CD4-positive, alpha-beta T cell treated with Interleukin-1 beta for 1 hour (primary cell): ENCODE measurements around the gene KCTD2.

Source experiments
- DNase-seq, 2 donors: peaks; one replicate each; pipeline ENCODE4 v3.0.0-alpha.2; 2020 to 2022

Gene KCTD2

DNA sequence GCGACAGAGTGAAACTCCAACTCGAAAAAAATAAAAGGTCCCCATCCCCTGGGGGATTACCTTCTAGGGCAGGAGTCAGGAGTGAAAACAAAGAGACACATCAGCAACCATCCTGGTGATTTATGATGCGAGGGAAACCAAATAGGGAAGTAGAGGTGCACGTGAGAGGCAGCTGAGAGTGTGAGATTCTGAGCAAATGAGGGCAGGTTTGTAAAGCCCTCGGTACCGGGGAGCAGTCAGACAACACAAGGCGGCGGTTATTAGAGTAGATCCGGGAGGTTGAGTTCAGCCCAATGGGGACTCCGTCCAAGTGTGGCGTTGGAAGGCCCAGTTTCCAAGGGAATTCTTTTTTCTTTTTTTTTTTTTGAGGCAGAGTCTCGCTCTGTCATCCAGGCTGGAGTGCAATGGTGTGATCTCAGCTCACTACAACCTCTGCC lies 55.4 kb downstream of the KCTD2 start:
- DNase-seq: peak in 1 of 2 donors; percentile 45

DNA sequence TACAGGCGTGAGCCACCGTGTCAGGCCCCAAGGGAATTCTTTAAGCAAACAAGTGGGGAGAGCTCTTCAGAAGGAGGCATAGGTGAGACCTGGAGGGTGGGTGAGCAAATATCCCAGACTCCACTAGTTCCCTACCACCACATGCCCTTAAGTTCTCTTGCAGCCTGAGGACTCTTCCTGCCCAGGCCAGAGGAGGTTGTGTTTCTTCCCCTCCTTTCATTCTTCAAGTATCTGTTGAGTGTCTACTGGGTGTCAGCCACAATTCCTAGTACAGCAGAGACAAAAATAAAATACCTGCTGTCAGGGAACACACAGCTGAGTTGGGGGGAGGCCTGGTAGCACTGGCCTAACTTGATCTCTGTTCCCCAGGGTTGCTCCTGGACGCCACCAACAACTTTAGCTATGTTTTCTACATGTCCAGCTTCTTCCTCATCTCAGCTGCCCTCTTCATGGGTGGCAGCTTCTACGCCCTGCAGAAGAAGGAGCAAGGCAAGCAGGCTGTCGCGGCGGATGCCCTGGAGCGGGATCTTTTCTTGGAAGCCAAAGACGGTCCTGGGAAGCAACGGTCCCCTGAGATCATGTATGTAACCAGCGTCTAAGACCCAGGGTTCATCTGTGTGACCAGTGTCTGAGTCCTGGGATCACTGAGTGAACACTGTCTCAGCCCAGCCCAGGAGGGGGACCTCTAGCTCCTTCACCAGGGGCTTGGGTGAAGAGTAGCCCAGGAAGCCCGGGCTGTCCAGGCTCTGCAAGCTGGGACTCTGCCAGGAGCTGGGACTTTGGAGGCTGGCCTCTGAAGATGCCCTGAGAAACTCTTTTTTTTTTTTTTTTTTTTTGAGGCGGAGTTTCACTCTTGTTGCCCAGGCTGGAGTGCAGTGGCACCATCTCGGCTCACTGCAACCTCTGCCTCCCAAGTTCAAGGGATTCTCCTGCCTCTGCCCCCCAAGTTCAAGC lies 56.9 kb downstream of the KCTD2 start:
- no peak for DNase-seq

DNA sequence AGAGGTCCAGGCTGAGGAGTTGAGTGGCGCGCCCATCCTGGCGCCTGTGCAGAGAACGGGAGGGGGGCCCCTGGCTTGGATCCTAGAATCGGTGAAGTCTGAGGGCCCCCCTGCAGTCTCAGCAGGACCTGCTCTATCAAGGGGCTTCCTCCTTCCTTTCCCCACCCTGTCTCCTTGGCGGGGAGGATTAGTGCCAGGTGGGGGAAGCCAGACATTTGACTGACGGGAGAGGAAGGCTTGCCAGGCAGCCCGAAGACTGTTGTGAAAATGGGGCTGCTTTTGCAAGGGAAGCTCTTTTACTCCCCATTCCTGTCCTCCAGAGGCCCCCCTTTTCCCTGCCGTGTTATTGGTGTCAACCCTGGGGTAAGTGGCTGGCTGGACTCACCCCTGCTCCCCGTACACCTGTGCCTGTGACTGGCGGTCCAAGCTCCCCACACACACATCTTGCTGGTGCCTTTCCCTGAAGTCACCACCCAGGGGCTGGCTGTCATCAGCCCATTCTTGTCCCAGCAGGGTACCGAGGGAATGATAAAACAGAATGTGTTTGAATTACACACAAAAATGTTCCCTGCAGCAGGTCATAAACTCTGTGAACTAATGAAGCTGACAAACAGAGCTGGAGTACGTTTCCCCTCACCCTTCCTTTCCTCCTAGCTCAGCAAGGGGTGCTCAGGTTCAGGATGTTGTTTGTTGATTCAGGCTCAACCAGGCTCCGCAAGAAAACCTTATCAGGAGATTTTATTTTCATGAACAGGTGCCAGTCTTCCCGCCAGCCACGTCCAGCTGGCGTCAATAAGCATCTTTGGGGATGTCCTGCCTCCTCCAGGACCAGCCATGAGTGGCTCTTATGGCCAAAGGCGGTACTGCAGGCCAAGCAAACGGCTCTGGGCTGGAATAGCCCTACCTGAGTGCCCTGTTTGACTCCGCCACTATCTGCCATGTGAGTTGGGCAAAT lies 58.4 kb downstream of the KCTD2 start:
- no peak for DNase-seq

DNA sequence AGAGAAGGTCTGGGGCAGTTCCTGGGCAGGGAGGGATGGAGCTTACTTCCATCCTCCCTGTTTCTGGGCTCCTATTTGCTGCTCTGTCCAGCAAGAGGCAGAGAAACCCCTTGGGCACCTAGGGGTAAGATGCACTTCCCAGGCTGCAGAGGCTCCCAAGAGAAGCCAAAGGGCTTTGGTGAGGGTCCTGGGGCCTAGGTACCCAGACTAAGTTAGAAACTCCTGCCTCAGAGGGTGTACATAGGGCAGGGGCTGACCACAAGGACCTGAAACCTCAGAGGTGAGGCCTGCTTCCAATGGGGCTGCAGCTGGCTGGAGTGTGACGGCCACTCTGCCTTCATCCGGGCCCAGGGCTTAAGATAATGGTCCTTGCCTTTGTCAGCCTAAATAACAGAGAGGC lies 61.2 kb downstream of the KCTD2 start:
- no peak for DNase-seq

DNA sequence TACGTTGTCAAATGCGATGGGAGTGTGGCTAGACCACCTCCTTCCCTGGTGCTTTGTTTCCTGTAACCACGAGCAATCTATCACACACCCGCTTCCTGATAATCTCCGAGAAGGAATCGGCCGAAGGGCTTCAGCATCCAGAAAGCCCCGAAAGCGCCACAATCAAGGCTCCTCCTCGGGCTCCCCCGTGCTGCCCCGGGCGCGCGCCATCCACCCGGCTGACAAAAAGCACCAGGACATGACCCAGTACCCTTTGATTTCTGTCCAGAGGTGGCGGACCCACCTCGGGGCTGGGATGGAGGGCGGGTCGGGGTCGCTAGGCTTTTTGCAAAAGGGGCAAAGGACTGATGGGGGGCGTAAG lies 62.0 kb downstream of the KCTD2 start:
- DNase-seq: no peak

DNA sequence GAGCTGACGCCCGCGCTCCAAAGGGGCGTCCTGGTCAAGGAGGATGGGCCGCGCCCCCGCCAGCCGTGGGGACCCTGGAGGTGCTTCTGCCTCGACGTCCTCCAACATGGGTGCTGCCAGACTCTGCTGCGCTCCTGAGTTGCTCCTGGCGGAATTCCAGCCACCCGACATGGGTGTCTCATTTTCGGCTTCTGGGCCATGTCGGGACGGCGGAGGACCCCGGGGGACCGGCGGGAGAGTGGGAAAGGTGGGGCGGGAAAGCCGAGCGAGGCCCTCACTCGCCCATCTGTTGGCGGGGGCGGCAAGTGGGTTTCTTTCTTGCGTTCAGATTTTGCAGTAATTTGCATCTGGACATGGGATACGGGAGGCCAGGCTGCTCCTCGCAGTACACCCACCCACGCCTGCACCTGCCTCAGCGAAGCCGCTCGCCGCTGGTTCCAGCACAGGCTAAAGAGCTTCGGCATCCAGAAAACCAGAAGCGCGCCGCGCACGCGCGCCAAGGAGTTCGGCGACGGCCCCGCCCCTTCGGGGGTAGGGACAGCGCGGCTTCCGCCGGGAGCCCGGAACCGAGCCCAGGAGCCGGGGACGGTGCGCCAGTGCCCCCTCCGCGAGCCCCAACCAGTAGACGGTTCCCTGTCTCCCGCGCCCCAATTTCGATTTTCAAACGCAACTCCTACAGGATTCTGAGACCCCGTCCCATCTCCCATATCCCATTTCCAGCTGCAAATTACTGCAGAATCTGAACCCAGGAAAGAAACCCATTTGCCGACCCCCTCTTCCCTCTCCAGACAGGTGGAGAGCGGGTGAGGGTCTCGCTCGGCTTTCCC lies 62.6 kb downstream of the KCTD2 start, which contains the start of gene ARMC7:
Gene ARMC7, plus strand, starts transcription at position 563 of the 827 bp plus-strand sequence. CDS start 320 bp downstream, outside the sequence.
- DNase-seq: peak; percentile 91 to 92

DNA sequence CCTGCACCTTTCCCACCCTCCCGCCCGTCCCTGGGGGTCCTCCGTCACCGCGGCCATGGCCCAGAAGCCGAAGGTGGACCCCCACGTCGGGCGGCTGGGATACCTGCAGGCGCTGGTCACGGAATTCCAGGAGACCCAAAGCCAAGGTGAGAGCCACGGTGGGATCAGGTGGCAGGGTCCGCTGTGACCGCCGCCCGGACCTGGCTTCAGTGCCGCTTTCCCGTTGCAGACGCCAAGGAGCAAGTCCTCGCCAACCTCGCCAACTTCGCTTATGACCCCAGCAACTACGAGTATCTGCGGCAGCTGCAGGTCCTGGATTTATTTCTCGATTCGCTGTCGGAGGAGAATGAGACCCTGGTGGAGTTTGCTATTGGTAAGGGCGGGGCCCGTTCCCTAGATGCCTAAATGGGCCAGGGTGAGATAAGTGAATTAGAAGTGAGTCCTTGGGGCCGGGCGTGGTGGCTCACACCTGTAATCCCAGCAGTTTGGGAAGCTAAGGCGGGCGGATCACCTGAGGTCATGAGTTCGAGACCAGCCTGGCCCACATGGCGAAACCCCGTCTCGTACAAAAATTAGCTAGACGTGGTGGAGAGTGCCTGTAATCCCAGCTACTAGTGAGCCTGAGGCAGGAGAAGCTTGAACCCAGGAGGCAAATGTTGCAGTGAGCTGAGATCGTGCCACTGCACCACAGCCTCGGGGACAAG lies 63.4 kb downstream of the KCTD2 start:
- no peak for DNase-seq

DNA sequence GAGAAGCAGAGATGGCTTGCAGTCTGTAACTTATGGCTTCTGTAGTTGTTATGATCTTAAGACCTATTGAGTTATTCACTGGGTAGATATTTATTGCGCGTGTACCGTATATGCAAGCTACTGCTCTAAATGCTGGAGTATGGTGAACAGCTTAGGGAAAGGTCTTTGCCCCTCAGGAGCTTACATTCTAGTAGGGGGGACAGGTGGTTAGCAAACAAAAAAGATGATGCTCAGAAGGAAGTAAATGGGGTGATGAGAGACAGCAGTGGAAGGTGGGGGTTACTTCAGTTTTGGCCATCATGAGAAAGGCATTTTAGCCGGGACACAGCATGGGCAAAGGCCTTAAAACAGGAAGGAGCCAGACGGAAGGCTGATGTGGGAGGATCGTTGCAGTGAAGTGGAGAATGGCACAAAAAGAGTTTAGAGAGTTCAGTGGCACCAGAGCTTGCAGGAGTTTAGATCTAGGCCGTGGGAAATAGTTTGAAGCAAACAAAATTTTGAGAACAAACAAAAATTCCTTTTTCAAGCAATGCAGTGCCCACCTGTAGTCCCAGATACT lies 64.8 kb downstream of the KCTD2 start:
- no peak for DNase-seq

DNA sequence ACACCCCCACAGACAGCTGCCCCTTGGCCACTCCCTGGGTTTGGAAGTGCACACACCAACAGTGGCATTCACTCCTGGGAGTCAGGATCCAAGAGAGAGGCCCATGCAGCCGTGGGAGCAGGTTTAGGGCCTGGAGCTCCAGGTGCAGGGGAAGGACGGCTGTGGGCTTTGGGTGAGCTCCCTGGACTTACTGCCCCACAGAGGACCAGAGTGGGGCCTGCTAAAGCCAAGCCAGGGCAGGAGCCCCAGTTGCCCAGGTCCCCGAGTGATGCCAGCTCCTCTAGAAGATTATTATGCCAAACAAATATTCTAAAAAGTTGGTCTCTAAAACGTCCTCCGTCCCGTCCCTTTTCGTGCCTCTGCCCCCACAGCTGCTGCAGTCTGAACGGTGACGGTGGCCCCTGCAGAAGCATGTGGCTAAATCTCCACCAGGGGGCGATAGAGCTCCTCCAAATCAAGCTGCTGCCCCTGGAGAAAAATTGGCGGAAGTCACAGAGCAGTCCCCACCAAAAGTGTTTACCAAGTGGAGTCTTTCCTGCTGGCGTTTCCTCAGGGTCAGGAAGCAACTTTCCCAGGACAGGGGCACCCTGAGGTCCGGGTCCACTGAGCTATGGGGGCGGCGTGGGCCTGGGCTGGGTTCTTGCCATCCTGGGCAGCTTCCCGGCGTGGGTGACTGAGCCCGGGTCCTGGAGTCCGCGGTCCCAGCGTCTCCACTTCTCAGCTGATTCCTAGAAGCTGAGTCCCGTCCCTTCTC lies 67.0 kb downstream of the KCTD2 start:
- DNase-seq: peak; percentile 88 to 91

DNA sequence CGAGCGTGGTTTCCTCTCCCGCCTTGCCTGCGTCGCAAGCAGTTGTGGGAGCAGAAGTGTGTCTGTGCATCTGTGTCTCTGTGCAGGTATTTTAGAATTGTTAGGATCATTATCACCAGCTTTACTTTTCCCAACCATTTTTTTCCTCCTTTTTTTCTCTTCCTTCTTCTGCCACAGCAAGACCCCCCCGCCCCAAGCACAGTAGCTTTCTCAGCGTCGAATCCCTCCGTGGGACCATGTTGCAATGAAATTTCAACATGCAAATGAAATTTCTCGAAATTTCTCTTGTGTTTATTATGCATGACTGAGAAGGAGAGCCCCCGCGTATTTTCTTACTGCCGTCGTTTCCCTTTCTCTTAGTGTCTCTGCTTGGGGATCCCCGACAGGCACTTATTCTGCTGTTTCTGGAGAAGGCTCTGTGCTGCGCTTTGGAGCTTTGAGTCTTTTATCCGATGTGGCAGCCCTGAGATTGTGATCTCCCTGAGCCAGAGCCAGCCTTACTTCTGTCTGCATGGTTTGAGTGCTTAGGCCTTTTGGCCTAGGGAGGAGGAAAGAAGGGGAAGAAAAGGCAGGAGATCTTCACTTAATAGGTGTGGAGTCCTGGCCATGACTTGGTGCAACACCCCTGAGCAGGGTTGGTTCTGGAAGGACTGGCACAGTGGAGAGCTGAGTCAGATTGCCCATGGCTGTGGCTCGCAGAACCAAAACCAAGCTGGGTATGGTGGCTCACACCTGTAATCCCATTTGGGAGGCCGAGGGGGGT lies 67.7 kb downstream of the KCTD2 start:
- DNase-seq: no peak
